SK-N-MC (cell line): ENCODE results near the gene ARVCF.

Experiments
- EZH2 ChIP-seq: fragments of 200-600 bp; sonication (generic); IDR thresholded peaks from one replicate; pipeline ENCODE4 v1.6.1; 2017; ENCODE audit warnings: antibody characterized with exemption
- FOXP2 ChIP-seq: optimal IDR thresholded peaks from 2 replicates; pipeline ENCODE3; 2011; ENCODE audit warnings: mild to moderate bottlenecking, moderate library complexity; ENCODE audit not compliant: insufficient read depth; ENCODE audit errors: extremely low read length, control extremely low read depth
- POLR2AphosphoS5 ChIP-seq: IDR thresholded peaks from 2 replicates; pipeline ENCODE4 v1.6.1; 2012; ENCODE audit warnings: mild to moderate bottlenecking, low read depth, low read length, borderline replicate concordance

- TF ChIP-seq EZH2: no peak
- TF ChIP-seq POLR2AphosphoS5: no peak
- TF ChIP-seq FOXP2: no peak
Measured at GRCh38 chr22:19948057-19948760, 68.4 kb downstream of the ARVCF start.
